Spleen (tissue), 11 donors: ENCODE data around the gene MYL3. TPM values are rescaled to one million over a fixed set of nuclear protein-coding genes. Genes with fewer than 3 reads are reported as not detected.

Source experiments
- DNase-seq: peaks from one replicate; pipeline ENCODE4 v3.0.0-alpha.2; 2020
- H3K27ac ChIP-seq, 8 donors: fragments of 200-600 bp; sonication (generic) in 7 of 8; 1 replicate in 4 of 8; 2 replicates in 4 of 8; pipeline versions ENCODE4 v1.5.0 to v1.8.0; 2016 to 2021; ENCODE audit warnings: inconsistent platforms in 4 of 8, mild to moderate bottlenecking in 4 of 8, moderate library complexity in 1 of 8
- H3K27me3 ChIP-seq, 7 donors: fragments of 200-600 bp; sonication (generic) in 6 of 7; replicated peaks in 1 of 7; 1 replicate in 4 of 7; 2 replicates in 3 of 7; pipeline versions ENCODE4 v1.5.0 to v1.8.0; 2016 to 2021; ENCODE audit warnings: inconsistent platforms in 3 of 7, mild to moderate bottlenecking in 1 of 7
- H3K36me3 ChIP-seq, 6 donors: fragments of 200-600 bp; sonication (generic) in 5 of 6; 1 replicate in 4 of 6; 2 replicates in 2 of 6; pipeline versions ENCODE4 v1.5.0 to v1.8.0; 2016 to 2021; ENCODE audit warnings: inconsistent platforms in 2 of 6
- H3K4me1 ChIP-seq, 6 donors: fragments of 200-600 bp; sonication (generic) in 5 of 6; 1 replicate in 3 of 6; 2 replicates in 3 of 6; pipeline versions ENCODE4 v1.5.0 to v1.8.0; 2016 to 2021; ENCODE audit warnings: inconsistent platforms in 3 of 6
- H3K4me3 ChIP-seq, 8 donors: fragments of 200-600 bp; sonication (generic) in 7 of 8; 1 replicate in 4 of 8; 2 replicates in 4 of 8; pipeline versions ENCODE4 v1.5.0 to v1.8.0; 2016 to 2021; ENCODE audit warnings: inconsistent platforms in 4 of 8, mild to moderate bottlenecking in 4 of 8, moderate library complexity in 2 of 8
- H3K9me3 ChIP-seq, 8 donors: fragments of 200-600 bp; sonication (generic) in 7 of 8; 1 replicate in 4 of 8; 2 replicates in 4 of 8; pipeline versions ENCODE4 v1.5.0 to v1.8.0; 2016 to 2021; ENCODE audit warnings: inconsistent platforms in 4 of 8
- POLR2A ChIP-seq, 3 donors: fragments of 450-650 bp; IDR thresholded peaks; one replicate each; pipeline ENCODE4 v1.5.1; 2017; ENCODE audit warnings: antibody characterized with exemption in 3 of 3, mild to moderate bottlenecking in 1 of 3
- WGBS, 5 donors: extraction: QIAGEN DNeasy Blood & Tissue Kit in 3 of 5; methylation state at CpG; one replicate each; pipeline versions ENCODE4 v1.1.5 to v1.1.7; 2013 to 2018; 5-methylcytosine and 5-hydroxymethylcytosine counted together
- intact Hi-C: fragments of 100-400 bp; cut with DNase I; formaldehyde crosslinking; loops from one replicate; pipeline ENCODE4 v1.15.0; 2023; ENCODE audit warnings: low total_unique reads
- polyA plus RNA-seq, 3 donors: library from polyadenylated mRNA; stranded (reverse); fragments of 200-250 nt; gene quantifications; one replicate each; pipeline ENCODE4 v1.2.1, GENCODE V29; 2013
- total RNA-seq, 7 donors: library from RNA; depleted of rRNA in 3 of 7; stranded (reverse); fragments of >200 nt in 3 of 7; fragmentation: NEBNext Ultra II Directional in 4 of 7; extraction: Animal tissue kit (Norgen Biotek cat#: 25700) in 4 of 7; gene quantifications; one replicate each; pipeline versions ENCODE4 v1.1.0 to v1.2.1, GENCODE V29; 2016 to 2021
- TF ChIP-seq, protein P1 (sequence below), 11 experiments: fragments of 200-600 bp in 7 of 11; fragments of 450-650 bp in 4 of 11; sonication (generic) in 4 of 11; IDR thresholded peaks in 8 of 11; conservative IDR thresholded peaks in 3 of 11; 1 replicate in 7 of 11; 2 replicates in 4 of 11; pipeline versions ENCODE4 v1.4.0 to v1.8.0; 2016 to 2021; ENCODE audit warnings: antibody characterized with exemption in 11 of 11, inconsistent platforms in 4 of 11, mild to moderate bottlenecking in 1 of 11
- donor health status: healthy with polysubstance abuse.
- donor health status: DM: no; HTN: no; CAD: no; lungs with moderate emphysema.
- donor health status: DM: no; HTN: no; CAD: no.
- donor health status: Bipolar disorder and iron deficiency.
- donor health status: healthy.
- donor health status: DM: no; HTN: no; CAD: no.
- donor health status: DM: yes; HTN: yes; CAD: no.

The MYL3 gene
- total and polyA plus RNA-seq, 10 donors: 1.9 to 16.2 (median 6.0) TPM

GRCh38 chr3:46848271-46849044 is 14.8 kb downstream of the MYL3 start:
- peak; percentile 61 for DNase-seq
- WGBS, 5 donors: 68 to 83% (median 73%) methylated on average over 9 to 12 of the region's 12 CpGs
- Histone ChIP-seq H3K4me3 (no peak overlapping the region), H3K27ac (no peak overlapping the region), H3K9me3 (no peaks in the 10 kb centered on the region), H3K36me3 (no peaks in the 10 kb centered on the region), H3K4me1 (peaks cover 4 to 32% (median 20%) of the 10 kb centered on the region in 6 donors), H3K27me3 (peaks cover 0 to 25% (median 0%) of the 10 kb centered on the region in 7 donors)
- intact Hi-C loops: no loop called here
- TF ChIP-seq POLR2A (IDR thresholded peaks at IDR 0.05): no peak
- TF ChIP-seq, protein P1, sequence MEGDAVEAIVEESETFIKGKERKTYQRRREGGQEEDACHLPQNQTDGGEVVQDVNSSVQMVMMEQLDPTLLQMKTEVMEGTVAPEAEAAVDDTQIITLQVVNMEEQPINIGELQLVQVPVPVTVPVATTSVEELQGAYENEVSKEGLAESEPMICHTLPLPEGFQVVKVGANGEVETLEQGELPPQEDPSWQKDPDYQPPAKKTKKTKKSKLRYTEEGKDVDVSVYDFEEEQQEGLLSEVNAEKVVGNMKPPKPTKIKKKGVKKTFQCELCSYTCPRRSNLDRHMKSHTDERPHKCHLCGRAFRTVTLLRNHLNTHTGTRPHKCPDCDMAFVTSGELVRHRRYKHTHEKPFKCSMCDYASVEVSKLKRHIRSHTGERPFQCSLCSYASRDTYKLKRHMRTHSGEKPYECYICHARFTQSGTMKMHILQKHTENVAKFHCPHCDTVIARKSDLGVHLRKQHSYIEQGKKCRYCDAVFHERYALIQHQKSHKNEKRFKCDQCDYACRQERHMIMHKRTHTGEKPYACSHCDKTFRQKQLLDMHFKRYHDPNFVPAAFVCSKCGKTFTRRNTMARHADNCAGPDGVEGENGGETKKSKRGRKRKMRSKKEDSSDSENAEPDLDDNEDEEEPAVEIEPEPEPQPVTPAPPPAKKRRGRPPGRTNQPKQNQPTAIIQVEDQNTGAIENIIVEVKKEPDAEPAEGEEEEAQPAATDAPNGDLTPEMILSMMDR (IDR thresholded peaks at IDR 0.05 in 8 of 11, conservative IDR thresholded peaks at IDR 0.05 in 3 of 11): peak in 7 of 11 experiments; percentile 4 to 49 (median 31)

DNA sequence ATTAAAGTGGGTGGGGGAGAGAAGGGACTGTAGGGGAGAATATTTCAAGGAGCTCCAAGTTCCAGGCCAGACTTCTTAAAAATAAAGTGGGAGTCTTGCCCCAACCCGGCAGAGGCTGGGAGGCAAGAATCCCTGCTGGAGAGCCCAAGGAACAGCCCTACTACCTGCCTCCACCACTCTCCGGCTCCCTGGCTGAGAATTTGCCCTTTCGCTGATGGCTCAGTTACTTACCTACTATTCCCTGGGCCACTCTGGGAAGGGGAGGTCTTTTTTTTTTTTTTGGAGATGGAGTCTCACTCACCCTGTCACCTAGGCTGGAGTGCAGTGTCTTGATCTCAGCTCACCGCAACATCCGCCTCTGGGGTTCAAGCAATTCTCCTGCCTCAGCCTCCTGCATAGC is 15.5 kb downstream of the MYL3 start:
- 94 to 100% (median 97%) methylated on average over 5 of the region's 5 CpGs for WGBS, 5 donors
- Histone ChIP-seq H3K4me1 (peaks cover 4 to 32% (median 20%) of the 10 kb centered on the region in 6 donors), H3K27ac (no peak overlapping the region), H3K9me3 (peaks cover 0 to 6% (median 2%) of the 10 kb centered on the region in 8 donors), H3K4me3 (no peak overlapping the region), H3K27me3 (peaks cover 0 to 25% (median 0%) of the 10 kb centered on the region in 7 donors), H3K36me3 (no peaks in the 10 kb centered on the region)
- TF ChIP-seq, protein P1 (IDR thresholded peaks at IDR 0.05 in 8 of 11, conservative IDR thresholded peaks at IDR 0.05 in 3 of 11): no peak
- intact Hi-C loops: no loop called here
- no peak for DNase-seq

DNA sequence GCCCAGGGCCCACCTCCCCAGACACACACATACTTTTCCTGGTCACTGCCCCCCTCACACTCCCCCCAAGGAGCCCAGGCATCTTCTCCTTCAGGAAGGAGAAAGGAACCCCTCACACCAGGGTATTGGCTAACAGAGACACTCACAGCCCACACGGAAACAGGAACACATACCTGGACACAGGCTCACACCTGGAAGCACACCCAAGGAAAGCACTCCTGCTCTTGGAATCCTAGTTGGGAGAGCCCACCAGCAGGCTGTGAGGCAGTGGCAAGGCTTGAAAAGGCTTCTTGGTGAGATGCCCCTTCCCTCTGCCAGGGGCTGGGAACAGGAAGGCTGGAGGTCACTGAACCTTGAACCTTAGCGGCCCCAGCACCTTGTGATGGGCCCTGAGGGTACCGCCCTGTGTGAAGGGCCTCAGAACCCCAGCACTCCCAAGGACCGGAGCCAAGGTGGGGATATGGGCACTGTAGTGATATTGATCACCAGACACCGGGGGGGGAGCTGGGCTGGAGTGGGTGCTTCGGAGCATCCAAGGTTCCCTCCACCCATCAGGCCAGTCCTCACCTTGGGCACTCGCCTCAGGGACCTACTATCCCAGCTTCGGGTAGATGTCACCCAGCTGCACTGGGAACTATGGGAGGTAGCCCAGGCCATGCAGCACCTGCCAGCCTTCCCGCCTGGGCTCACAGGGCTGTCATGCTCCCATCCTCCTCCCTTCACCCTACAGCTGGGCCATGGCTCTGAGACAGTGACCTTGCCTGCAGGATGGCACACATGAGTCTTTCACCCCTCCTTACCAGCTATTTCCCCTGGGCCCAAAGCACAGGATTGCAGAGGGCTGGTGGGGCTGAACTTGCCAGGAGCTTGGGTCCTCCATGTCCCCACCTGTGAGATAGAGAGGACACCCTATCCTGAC is 16.4 kb downstream of the MYL3 start:
- Histone ChIP-seq H3K36me3 (no peaks in the 10 kb centered on the region), H3K27me3 (peaks cover 0 to 25% (median 0%) of the 10 kb centered on the region in 7 donors), H3K4me1 (peaks cover 4 to 32% (median 20%) of the 10 kb centered on the region in 6 donors), H3K4me3 (peak overlapping the region in 4 of 8 donors; percentile 44 to 72 (median 49)), H3K27ac (peak overlapping the region in 6 of 8 donors; percentile 48 to 82 (median 65)), H3K9me3 (peaks cover 0 to 15% (median 10%) of the 10 kb centered on the region in 8 donors)
- TF ChIP-seq, protein P1 (IDR thresholded peaks at IDR 0.05 in 8 of 11, conservative IDR thresholded peaks at IDR 0.05 in 3 of 11): no peak
- peak; percentile 64 for DNase-seq
- WGBS, 5 donors: 80 to 93% (median 86%) methylated on average over 4 to 9 of the region's 9 CpGs
- intact Hi-C loops: no loop called here
